HepG2 (cell line): Measurements from ENCODE around the gene KRTAP10-9. TPM values are rescaled to one million over a fixed set of nuclear protein-coding genes. Genes with fewer than 3 reads are reported as not detected.
A peak's percentile ranks its signal among the peaks of the same experiment; 100 is the strongest.

Experiments
- CAMTA2 ChIP-seq: sonication (generic); formaldehyde crosslinking; IDR thresholded peaks from 2 replicates; pipeline ENCODE4 v1.4.0; 2020; ENCODE audit warnings: mild to moderate bottlenecking, missing genetic modification reagents, borderline replicate concordance
- HNRNPH1 ChIP-seq: fragments of 200-400 bp; formaldehyde crosslinking; optimal IDR thresholded peaks from 2 replicates; pipeline ENCODE3; 2017; ENCODE audit warnings: mild to moderate bottlenecking, low read depth, low read length
- HNRNPLL ChIP-seq: fragments of 200-400 bp; formaldehyde crosslinking; IDR thresholded peaks from 2 replicates; pipeline ENCODE4 v1.6.1; 2017; ENCODE audit warnings: mild to moderate bottlenecking, low read depth, low read length; ENCODE audit not compliant: poor library complexity, severe bottlenecking
- IRF2 ChIP-seq: IDR thresholded peaks from 2 replicates; pipeline ENCODE4 v1.6.1; 2018; ENCODE audit warnings: missing genetic modification reagents, missing compliant biosample characterization
- KLF11 ChIP-seq: IDR thresholded peaks from 2 replicates; pipeline ENCODE4 v1.6.1; 2016; ENCODE audit warnings: missing compliant biosample characterization
- KMT2B ChIP-seq: IDR thresholded peaks from 2 replicates; pipeline ENCODE4 v1.6.1; 2016; ENCODE audit warnings: missing genetic modification reagents, missing compliant biosample characterization
- MEF2D ChIP-seq: sonication (generic); formaldehyde crosslinking; IDR thresholded peaks from 2 replicates; pipeline ENCODE4 v1.5.1; 2020; ENCODE audit warnings: mild to moderate bottlenecking, missing genetic modification reagents
- NFATC3 ChIP-seq: sonication (generic); formaldehyde crosslinking; IDR thresholded peaks from 2 replicates; pipeline ENCODE4 v1.5.1; 2020; ENCODE audit warnings: mild to moderate bottlenecking, missing genetic modification reagents
- NFKBIZ ChIP-seq: IDR thresholded peaks from 2 replicates; pipeline ENCODE4 v1.6.1; 2018; ENCODE audit warnings: missing genetic modification reagents, missing compliant biosample characterization
- PATZ1 ChIP-seq: sonication (generic); formaldehyde crosslinking; IDR thresholded peaks from 2 replicates; pipeline ENCODE4 v1.4.0; 2020; ENCODE audit warnings: missing genetic modification reagents
- RBM39 ChIP-seq: fragments of 200-400 bp; formaldehyde crosslinking; IDR thresholded peaks from one replicate; pipeline ENCODE4 v1.6.1; 2018; ENCODE audit warnings: antibody characterized with exemption, mild to moderate bottlenecking, low read depth, low read length; ENCODE audit not compliant: poor library complexity, severe bottlenecking
- SIN3B ChIP-seq: fragments of 150-350 bp; IDR thresholded peaks from 2 replicates; pipeline ENCODE4 v1.6.1; 2014; ENCODE audit warnings: low read length
- TAF15 ChIP-seq: fragments of 200-400 bp; formaldehyde crosslinking; IDR thresholded peaks from one replicate; pipeline ENCODE4 v1.6.1; 2018; ENCODE audit warnings: mild to moderate bottlenecking, low read depth, low read length; ENCODE audit not compliant: poor library complexity, severe bottlenecking
- ZBTB1 ChIP-seq: sonication (generic); formaldehyde crosslinking; IDR thresholded peaks from 2 replicates; pipeline ENCODE4 v1.4.0; 2020; ENCODE audit warnings: missing genetic modification reagents, borderline replicate concordance
- ZNF543 ChIP-seq: sonication (generic); formaldehyde crosslinking; IDR thresholded peaks from 2 replicates; pipeline ENCODE4 v1.4.0; 2020; ENCODE audit warnings: mild to moderate bottlenecking, missing genetic modification reagents
- ZNF546 ChIP-seq: sonication (generic); formaldehyde crosslinking; conservative IDR thresholded peaks from 2 replicates; pipeline ENCODE4 v1.8.1; 2023; ENCODE audit warnings: mild to moderate bottlenecking, missing genetic modification reagents
- ZNF572 ChIP-seq: sonication (generic); formaldehyde crosslinking; IDR thresholded peaks from 2 replicates; pipeline ENCODE4 v1.5.1; 2020; ENCODE audit warnings: mild to moderate bottlenecking, missing genetic modification reagents
- ZNF709 ChIP-seq: sonication (generic); formaldehyde crosslinking; IDR thresholded peaks from 2 replicates; pipeline ENCODE4 v1.5.0; 2020; ENCODE audit warnings: mild to moderate bottlenecking, missing genetic modification reagents
- ZNF773 ChIP-seq: sonication (generic); formaldehyde crosslinking; IDR thresholded peaks from 2 replicates; pipeline ENCODE4 v1.4.0; 2020; ENCODE audit warnings: missing genetic modification reagents, borderline replicate concordance
- ZSCAN20 ChIP-seq: sonication (generic); formaldehyde crosslinking; IDR thresholded peaks from 2 replicates; pipeline ENCODE4 v1.4.0; 2020; ENCODE audit warnings: missing genetic modification reagents, mild to moderate bottlenecking, borderline replicate concordance
- polyA plus RNA-seq, 8 experiments: library from polyadenylated mRNA; depleted of rRNA in 3 of 8; stranded (reverse) in 7 of 8; unstranded in 1 of 8; fragments of >200 nt; fragmentation: Illumina TruSeq in 4 of 8; extraction: Trizol in 4 of 8; gene quantifications; 2 replicates each; pipeline versions ENCODE4 v1.2.1 to v1.2.3, GENCODE V29; 2011 to 2016; ENCODE audit warnings: low read depth in 4 of 8, missing spikeins in 1 of 8, mixed read lengths in 1 of 8; ENCODE audit not compliant: insufficient read depth in 1 of 8
- total RNA-seq, 5 experiments: library from RNA; depleted of rRNA; stranded (reverse); fragments of >200 nt; fragmentation: Illumina TruSeq; extraction: Trizol; gene quantifications; 2 replicates each; pipeline ENCODE4 v1.2.3, GENCODE V29; 2016; ENCODE audit warnings: low read depth in 1 of 5
- TF ChIP-seq, protein P1 (sequence below): sonication (generic); formaldehyde crosslinking; IDR thresholded peaks from 2 replicates; pipeline ENCODE4 v1.5.1; 2020; ENCODE audit warnings: missing genetic modification reagents, mild to moderate bottlenecking, borderline replicate concordance
- TF ChIP-seq, protein P2 (sequence below): sonication (generic); formaldehyde crosslinking; IDR thresholded peaks from 2 replicates; pipeline ENCODE4 v1.8.0; 2022; ENCODE audit warnings: missing genetic modification reagents, mild to moderate bottlenecking, moderate library complexity, borderline replicate concordance
- TF ChIP-seq, protein P3 (sequence below): sonication (generic); formaldehyde crosslinking; conservative IDR thresholded peaks from 2 replicates; pipeline ENCODE4 v1.4.0; 2020; ENCODE audit warnings: missing genetic modification reagents

KRTAP10-9 gene
- total and polyA plus RNA-seq, 2 of the 13 experiments (the other 11 are each of a cell fraction or from before 2014, with no cell fraction given): not detected

DNA sequence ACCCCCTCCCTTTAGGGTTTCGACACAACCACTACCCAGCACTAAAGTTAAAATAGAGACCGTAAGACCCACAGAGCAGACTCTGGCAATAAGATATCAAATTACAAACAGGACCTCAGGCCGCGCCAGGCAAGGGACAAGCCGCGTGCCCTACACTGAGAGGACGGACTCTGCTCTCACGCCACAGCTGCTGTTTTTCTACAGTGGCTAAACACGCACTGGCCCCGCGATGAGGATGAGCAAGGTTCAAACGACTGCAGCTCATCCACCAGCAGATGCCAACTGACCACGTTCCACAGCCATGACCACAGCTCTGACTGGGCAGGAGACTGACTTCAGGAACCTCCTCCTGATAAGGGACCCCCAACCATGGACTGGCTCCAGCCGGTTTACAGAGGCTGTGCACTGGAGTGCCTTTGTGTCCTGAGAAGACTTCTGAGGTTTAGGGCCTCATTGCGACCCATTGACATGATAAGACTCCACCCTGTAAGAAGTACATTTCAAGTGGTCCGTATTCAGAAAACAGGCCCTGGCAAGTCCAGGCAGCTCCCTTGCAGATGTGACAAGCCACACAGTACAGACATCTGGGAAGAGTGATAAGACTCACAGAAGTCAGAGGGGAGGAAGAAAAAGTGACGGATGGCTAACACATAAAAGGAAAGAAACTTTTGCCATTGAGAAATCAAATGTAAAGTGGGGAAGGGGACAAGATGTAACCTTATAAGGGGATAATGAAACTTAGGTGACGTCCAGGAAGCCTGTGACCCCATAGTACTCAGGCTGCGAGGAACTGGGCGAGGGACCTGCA is 33.1 kb upstream of the KRTAP10-9 start (continued):
- TF ChIP-seq ZBTB1 (CRISPR knock-in tag) (no peak), NFATC3 (CRISPR knock-in tag) (no peak), ZNF546 (CRISPR knock-in tag) (0 out of 2 replicates have a peak, but pooled peaks have one; percentile 74), ZNF543 (CRISPR knock-in tag) (peak; percentile 86; the same call in 1 of the 2 replicates), ZSCAN20 (no peak), CAMTA2 (no peak), PATZ1 (peak; percentile 62; the same call in 1 of the 2 replicates), MEF2D (CRISPR knock-in tag) (peak; percentile 89), IRF2 (peak; percentile 79; the same call in 1 of the 2 replicates), ZNF572 (CRISPR knock-in tag) (no peak), SIN3B (no peak), KLF11 (CRISPR knock-in tag) (no peak), HNRNPH1 (no peak), TAF15 (no peak), RBM39 (no peak), ZNF773 (CRISPR knock-in tag) (no peak), ZNF709 (CRISPR knock-in tag) (peak; percentile 74; the same call in 1 of the 2 replicates), KMT2B (0 out of 2 replicates have a peak, but pooled peaks have one; percentile 41), NFKBIZ (peak; percentile 68; the same call in 1 of the 2 replicates), HNRNPLL (no peak)
- TF ChIP-seq, protein P1, sequence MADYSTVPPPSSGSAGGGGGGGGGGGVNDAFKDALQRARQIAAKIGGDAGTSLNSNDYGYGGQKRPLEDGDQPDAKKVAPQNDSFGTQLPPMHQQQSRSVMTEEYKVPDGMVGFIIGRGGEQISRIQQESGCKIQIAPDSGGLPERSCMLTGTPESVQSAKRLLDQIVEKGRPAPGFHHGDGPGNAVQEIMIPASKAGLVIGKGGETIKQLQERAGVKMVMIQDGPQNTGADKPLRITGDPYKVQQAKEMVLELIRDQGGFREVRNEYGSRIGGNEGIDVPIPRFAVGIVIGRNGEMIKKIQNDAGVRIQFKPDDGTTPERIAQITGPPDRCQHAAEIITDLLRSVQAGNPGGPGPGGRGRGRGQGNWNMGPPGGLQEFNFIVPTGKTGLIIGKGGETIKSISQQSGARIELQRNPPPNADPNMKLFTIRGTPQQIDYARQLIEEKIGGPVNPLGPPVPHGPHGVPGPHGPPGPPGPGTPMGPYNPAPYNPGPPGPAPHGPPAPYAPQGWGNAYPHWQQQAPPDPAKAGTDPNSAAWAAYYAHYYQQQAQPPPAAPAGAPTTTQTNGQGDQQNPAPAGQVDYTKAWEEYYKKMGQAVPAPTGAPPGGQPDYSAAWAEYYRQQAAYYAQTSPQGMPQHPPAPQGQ (CRISPR knock-in tag): no peak
- TF ChIP-seq, protein P2, sequence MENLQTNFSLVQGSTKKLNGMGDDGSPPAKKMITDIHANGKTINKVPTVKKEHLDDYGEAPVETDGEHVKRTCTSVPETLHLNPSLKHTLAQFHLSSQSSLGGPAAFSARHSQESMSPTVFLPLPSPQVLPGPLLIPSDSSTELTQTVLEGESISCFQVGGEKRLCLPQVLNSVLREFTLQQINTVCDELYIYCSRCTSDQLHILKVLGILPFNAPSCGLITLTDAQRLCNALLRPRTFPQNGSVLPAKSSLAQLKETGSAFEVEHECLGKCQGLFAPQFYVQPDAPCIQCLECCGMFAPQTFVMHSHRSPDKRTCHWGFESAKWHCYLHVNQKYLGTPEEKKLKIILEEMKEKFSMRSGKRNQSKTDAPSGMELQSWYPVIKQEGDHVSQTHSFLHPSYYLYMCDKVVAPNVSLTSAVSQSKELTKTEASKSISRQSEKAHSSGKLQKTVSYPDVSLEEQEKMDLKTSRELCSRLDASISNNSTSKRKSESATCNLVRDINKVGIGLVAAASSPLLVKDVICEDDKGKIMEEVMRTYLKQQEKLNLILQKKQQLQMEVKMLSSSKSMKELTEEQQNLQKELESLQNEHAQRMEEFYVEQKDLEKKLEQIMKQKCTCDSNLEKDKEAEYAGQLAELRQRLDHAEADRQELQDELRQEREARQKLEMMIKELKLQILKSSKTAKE (CRISPR knock-in tag): peak; percentile 72
- TF ChIP-seq, protein P3, sequence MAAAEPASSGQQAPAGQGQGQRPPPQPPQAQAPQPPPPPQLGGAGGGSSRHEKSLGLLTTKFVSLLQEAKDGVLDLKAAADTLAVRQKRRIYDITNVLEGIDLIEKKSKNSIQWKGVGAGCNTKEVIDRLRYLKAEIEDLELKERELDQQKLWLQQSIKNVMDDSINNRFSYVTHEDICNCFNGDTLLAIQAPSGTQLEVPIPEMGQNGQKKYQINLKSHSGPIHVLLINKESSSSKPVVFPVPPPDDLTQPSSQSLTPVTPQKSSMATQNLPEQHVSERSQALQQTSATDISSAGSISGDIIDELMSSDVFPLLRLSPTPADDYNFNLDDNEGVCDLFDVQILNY: no peak
